Activated T-cell treated with anti-CD3 and anti-CD28 coated beads for 48 hours (primary cell): ENCODE measurements around the gene FOXE1.

ENCODE experiments used
- DNase-seq: peaks from one replicate; pipeline ENCODE4 v3.0.0-alpha.2; 2020; ENCODE audit warnings: low read depth

The FOXE1 gene

DNA sequence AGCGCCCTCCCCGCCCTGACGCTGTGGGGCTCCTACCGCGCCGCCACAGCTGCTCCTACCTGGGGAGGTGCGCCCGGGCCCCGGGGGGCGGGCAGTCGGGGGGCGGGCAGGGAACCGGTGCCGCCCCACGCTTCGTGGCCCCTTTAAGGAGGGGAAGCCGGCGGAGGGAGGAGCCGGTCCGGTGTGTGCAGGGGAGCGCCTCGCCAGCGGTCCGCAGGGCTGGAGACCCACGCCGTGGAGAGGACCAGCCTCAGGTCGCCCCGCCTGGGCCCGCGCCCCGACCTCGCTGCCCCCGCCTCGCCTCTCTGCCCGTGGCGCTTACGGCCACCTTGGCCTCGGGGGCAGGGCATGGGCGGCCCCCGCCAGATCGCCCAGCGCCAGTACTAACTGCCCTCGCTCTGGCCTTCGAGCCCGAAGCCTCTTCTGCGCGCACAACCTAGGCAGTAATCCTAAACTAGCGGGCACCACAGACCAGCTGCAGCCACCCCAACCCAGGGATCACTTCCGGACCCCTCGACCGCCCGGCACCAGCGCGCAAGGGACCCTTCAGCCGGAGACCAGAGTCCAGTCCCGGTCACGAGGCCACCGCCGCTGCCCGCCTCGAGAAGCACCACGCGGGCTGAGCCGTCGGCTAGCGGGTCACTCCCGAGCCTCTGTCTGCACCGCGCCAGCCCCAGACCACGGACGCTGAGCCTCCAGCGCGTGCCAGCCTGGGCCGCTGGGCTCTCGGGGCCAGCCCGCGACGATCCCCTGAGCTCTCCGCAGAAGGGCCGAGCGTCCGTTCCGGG is at the start of gene FOXE1:
Gene FOXE1, plus strand, starts transcription at position 171 of the 788 bp plus-strand sequence. CDS start 689 bp downstream, outside the sequence.
- no peak for DNase-seq

DNA sequence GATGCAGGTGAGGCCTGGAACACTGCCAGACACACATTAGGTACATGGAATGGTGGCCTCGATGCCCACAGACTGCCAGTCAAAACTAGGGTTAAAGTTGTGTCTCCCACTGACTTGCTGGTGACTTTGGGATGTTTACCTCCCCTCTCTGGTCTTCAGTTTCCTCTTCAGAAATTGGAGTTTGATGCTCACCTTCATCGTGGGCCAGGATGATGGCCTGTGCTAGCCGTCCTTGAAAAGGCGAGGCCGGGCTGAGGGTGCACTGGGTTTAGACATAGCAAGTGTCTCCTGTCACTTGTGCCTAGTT is 49.0 kb upstream of the FOXE1 start:
- DNase-seq = no peak

DNA sequence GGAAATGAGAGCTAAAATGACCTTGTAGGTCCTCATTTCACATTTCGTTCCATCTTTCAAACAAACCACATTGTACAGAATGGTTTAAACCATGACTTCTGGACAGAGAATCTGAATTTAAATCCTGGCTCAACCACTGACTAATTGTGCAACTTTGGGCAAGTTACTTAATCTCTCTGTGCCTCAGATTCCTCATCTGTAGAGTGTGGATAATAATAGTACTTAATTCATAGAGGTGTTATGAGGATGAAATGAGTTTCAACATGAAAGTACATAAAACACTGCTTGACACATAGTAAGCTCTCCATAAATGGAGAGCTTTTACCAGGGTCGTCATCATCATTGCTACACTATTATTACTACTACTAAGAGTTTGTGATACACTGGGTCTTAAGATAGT is 46.3 kb upstream of the FOXE1 start:
- DNase-seq = no peak

DNA sequence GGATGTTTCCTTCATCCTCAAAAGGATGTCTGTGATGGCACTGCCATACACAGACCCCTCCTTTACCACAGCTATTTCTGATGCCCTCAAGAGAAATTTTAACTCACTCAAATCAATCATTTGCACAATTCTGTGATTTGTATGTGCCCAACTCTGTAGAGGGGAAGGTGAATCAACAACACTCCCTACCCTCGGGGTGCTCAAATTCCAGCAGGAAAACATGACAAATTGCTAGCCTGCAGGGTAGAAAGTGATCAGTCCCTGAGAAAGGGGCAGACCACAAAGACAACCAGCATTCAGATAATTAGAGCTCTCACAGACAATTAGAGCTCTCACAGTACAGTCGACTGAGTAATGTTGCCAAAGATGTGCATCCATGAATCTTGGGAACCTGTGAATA is 45.3 kb upstream of the FOXE1 start:
- no peak for DNase-seq

DNA sequence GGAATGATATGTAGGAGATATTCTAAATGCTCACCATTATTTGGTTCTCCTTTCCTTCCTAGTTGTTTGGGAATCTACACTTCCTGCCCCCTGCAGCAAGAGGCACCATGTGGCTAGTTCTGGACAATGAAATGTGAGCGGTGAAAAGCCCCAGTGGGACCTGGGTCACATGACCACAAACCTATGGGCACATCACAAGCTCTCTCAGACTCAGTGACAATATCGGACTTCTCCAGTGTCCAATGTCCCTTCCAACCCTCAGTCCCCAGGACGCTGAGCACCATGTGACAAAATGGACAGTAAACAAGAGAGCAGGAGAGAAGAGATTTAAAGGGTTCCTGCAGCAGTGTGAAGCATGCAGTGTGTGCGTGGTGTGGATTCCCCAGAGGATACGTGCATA is 44.6 kb upstream of the FOXE1 start:
- DNase-seq = no peak

DNA sequence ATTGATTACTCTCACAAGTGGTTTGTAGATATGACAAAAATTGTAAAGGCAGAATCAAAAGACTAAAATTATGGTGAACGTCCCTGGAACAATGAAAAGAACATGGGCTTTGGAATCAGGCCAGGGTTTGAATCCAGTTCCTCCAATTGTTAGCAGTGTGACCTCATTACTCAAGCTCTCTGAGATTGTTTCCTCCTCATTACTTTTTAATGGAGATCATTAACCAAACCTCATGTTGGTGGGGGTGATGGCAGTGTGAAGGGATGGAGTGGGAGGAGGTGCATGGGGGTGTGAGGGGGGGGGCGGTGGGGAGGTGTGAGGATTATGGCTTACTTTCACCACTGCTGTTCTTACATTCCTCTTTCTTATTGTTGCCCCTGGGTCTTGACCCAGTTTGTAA is 44.1 kb upstream of the FOXE1 start:
- no peak for DNase-seq

DNA sequence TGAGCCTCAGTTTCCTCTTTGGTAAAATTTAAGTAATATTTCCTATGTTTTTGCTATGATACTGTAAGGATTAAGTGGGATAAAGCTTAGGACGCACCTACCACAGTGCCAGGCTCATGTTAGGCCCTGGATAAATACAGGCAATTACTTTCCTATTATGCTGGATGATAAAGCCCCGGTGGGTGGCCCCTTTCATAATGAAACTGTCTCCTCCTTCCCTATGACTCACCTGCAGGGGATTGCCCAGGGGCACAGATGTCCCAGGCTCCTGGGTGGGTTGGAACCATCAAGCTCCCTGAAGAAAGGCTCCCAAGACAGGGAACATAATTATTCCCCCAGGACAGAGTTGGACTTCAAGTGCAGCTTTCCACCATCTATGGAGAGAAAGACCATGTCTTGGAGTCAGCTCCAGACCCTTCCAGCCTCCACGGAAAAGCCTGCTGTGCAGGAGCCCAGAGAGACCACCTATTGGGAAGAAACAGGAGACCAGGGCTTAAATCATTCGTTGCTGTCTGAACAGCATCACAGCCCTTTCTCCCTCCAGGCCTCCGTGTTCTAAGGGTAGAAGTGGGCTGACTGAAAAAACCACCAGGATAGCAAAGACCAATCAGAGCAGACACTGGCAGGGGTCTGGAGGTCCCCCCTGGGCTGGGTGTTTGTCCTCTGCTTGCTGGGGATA is 43.2 kb upstream of the FOXE1 start:
- DNase-seq = no peak

DNA sequence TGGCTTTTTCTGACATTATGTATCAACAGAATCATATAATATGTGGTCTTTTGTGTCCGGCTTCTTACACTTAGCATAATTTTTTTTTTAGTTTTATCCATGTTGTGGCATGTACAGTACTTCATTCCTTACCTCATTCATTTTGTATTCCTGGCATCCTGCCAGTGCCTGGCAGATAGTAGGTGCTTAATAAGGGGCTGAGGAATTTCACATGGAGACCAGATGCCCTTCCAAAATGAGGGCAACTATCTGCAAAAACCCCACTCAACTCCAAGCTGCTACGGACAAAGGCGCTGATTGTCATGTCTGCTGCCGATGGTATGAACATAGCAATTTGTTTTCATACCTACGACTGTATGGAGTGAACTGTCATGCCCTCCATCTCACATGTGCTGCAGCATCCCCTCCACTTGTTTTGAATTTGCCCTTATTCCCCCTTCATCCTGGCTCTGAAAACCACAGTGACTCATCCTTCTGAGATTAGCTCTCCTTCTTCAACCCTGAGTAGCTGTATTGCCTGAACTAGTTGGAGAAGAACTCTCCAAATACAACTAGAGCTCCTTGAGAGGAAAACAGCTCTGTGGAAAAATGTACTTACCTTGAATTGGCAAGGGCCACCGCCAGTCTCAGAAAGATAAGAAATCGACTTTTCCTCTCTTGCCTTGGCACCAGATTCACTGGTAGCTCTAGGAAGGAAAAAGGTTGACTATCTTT is 41.3 kb upstream of the FOXE1 start:
- no peak for DNase-seq

DNA sequence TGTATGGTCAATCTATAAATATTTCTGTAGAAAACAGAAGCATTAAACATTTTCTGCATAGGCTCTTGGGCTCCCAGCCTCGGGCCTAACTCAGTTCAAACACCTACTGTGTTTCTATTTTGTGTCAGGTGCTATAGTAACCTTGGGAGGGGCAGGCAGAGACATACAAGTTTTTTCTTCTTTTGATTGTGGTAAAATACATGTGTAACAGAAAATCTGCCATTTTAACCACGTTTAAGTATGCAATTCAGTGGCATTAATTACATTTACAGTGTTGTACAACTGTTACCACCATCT is 40.8 kb upstream of the FOXE1 start:
- no peak for DNase-seq

DNA sequence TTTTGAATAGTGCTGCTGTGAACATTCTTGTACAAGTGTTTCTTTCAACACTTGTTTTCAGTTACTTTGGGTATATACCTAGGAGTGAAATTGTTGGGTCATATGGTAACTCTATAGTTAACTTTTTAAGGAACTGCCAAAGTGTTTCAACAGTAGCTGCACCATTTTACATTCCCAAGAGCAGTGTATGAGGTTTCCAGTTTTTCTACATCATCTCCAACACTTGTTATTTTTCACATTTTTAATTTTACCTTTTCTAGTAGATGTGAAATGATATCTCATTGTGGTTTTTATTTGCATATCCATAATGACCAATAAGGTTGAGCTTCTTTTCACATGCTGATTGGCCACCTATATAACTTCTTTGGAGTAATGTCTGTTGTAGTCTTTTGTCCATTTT is 40.0 kb upstream of the FOXE1 start:
- DNase-seq = no peak

DNA sequence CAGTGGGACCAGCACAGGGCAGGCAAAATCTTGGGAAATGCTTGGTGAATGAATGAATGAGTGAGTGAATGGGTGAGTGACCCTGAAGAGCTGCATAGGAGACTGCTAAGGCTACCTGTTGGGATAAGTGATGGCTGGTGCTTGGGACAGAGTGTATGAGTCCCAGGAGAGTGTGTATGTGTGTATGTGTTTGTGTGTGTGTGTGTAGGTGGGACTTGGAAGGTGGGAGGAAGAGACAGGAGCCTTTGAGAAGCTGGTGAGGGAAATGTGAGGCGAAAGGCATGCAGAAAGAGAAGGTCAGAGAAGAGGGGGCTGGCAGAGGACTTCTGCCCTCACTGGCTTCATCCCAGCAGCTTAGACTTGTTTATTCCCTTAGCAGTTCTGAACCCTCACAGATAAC is 33.3 kb upstream of the FOXE1 start:
- DNase-seq = no peak

DNA sequence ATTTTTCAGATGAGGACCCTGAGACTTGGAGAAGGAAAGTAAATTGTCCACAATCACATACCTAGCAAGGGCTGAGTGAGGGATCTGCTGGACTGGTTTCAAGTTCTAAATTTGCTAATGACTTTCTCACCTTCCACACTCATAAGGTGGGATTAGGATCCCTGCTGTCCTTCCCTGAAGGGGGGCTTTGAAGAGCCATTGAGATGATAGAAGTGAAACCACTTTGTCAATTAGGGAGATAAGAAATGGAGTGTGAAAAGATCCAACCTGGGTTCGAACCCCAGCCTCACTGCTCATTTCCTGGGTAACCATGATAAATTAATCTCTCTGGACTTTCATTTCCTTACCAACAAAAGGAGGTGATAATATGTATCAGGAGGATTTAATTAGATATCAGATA is 32.7 kb upstream of the FOXE1 start:
- DNase-seq = no peak

DNA sequence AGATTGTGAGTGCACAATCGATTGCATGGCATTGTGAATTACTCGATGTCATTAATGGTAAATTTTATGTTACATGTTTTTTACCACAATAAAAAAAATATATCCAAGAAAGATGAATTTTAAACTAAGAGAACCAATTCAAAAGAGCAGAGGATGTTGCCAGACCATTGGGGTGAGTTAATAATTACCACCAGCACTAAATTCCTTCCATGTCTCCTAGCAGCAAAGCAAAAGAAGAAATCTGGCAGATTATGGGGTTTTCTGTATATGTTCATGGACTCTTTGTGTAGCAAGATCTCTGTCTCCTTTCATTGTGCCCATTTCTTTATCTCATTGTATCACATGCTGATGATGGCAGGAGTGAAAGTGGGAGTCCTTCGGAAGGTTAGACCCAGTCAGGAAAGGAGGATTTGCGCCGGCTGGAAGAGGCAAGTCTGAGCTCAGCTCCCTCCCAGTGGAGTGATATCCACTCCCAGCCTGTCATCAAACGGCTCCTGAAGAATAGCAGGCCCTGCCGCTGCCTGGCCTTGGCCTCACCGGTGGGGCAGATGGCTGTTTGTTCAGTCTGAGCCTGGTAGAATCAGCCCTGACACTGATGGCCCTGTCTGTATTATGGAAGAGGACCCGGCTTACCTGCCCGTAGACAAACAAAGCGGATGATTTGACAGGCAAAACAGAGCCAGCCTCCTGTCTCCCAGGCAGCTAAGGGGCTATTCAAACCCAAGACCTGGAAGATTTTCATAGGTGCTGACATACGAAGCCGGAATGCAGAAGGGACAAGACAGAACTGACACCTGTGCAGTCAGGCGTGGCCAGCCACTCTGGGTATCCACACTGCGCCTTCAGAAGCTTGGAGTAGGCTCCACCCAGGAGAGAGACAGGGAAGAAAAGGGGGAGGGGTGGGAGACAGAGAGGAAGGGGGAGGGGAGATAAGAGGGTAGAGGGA is 21.9 kb upstream of the FOXE1 start:
- no peak for DNase-seq

DNA sequence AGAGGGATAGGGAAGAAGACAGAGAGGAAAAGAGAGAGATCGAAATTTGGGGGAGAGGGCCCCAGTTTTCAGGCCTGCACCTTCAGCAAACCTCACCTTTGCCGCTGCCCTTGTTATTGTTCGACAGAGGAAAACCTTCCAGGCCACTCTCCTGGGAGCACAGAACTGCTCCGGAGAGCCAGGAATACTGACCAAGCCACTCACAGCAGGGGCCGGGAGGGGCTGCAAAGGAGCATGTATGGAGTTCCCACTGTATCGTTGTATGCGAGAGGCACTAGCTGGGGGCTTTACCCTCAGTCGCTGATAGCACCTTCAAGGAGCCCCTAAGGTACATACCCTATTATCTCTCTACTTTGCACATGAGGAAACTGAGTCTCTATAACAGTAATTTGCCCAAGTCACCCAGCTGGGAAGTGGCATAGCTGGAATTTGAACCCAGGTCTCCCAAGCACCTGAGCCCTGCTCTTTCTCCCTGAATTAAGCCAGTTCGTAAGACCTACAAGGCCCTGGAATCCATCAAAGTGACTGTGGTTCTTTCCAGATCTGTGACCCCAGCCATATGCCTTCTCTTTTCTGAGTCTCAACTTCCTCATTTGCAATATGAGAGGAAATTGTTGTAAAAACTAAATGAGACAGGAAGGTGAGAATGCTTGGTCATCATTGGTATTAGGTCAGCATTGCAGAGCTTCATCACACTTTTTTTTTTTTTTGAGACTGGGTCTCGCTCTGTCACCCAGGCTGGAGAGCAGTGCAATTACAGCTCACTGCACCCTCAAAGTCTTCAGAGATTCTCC is 21.0 kb upstream of the FOXE1 start:
- no peak for DNase-seq

DNA sequence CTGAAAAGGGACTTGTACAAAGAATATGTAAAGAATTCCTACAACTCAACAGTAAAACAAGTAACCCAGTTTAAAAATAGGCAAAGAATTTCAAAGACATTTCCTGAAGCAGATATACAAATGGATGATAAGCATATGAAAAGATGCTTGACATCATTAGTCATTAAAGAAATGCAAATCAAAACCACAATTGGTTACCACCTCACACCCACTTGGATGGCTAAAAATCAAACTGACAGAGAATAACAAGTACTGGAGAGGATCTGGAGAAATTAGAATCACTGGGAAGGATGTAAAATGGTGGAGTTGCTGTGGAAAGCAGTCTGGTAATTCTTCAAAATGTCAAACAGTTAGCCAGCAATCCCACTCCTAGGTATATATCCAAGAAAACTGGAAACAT is 12.5 kb upstream of the FOXE1 start:
- no peak for DNase-seq

DNA sequence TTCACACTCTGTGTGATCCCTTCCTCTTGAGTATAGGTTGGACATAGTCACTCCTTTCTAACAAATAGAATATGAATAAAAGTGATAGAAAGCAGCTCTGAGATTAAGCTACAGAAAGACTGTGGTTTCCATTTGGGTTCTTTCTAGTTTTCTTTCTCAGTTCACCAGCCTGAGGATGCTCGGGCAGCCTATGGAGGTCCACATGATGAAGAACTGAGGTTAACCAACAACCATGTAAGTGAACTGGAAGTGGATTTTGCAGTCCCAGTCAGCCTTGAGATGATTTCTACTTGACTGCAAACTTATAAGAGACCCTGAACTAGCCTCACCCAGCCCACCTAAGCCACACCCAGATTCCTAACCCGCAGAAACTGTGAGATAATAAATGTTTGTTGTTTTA is 10.1 kb upstream of the FOXE1 start:
- DNase-seq = no peak

DNA sequence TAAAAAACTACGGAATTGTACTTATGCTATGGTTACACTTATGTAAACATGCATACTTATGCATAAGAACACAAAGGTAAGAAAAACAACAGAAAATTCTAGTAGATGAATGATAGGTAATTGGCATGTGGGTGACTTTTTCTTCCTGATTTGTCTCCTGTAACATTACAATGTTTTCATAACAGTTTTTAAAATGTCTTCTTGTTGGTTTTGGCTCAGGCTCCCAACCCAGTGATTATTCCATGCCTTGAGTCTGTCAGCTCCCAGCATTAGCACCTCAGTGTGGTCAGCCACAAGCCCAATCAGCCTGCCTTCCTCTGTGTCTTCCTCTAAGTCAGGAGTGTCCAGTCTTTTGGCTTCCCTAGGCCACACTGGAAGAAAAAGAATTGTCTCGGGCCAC is 7.9 kb upstream of the FOXE1 start:
- DNase-seq = no peak

DNA sequence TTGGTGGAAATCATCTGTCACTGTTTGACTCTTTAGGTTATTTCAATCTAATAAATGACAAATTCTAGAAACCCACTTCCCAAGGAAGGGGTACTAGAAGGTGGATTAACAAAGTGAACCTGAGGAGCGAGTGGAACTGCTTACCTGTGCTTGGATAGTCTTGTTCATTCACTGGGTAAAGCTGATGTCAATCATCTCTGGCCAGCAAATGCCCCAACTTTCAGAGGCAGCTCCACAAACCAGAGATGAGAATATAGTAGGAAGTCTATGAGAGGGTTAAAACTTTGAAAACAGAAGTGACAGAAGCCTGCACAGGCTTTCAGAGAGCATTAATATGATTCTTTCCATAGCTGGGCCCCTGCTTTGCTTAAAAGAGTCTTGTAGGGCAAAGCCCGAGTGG is 7.3 kb upstream of the FOXE1 start:
- no peak for DNase-seq

DNA sequence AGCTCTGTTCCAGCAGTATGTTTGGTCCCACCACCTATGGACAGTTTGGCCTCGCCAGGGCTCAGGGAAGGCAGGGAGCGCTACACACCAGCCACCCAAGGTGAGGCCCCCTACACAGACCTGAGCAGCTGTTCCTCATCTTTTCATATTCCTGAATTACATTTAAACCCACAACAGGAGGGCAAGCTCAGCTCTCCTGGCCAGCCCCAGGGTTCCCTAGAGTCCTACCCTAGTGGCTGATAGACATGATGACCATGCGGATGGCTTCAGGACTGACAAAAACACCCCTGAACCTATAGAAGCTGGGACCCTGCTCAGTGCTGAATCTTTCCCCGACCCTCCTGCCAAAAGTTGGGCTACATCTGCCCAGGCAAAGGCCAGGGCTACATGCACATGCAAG is 6.7 kb upstream of the FOXE1 start:
- no peak for DNase-seq

DNA sequence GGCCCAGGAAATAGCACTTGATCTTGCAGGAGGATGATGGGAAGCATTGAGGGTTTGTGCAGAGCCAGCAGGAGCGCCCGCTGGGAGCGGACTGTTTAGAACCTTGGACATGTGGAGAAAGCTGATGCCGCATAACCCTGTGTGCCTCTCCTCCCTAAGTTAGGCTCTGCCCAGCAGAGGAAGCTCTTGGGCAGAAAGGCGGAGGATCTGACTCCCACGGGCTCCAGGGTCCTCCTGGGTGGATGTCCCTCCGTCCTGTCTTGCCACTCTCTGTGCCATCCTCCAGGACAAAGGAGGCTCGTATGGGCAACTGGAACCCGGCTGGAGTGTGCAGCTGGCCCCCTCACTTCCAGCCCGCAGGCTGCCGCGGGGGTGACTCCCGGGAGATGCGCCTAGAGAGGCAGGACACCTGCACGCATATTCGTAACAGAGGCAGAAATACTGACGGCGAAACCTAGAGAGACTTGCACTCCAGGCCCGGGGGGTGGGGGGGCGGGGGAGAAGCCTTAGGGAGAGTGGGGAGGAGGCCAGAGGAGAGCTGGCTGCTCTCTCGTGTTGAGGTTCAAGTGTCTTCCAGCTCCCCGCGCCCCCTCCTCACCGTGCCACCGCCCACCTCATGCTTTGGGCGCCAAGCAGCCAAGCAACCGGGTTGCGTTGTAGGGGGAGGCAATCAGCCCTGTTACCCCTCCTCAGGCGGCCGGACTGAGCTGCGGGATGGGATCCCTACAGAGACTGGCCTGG is 5.4 kb upstream of the FOXE1 start:
- no peak for DNase-seq

DNA sequence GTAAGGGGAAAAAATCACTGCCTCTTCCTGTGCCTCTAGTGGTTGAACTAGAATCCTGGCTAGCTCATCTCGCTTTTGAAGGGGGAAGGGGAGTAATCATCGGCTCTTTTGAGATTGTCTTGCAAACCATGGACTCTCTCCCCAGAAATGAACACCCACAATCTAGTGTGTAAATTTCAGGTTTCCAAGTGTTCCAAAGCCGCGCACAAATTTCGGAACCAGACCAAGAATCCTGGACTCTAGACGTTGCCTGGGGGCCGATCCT is 4.9 kb upstream of the FOXE1 start:
- no peak for DNase-seq
